Lung (tissue), 16 donors: ENCODE data around the gene ATP1A1. TPM values are rescaled to one million over a fixed set of nuclear protein-coding genes. Genes with fewer than 3 reads are reported as not detected.

Experiments
- ATAC-seq: fragments of 200-7000 bp; cut with Tn5 transposase; one replicate; pipeline ENCODE4 v1.9.1; 2020; ENCODE audit warnings: moderate number of reproducible peaks; ENCODE audit not compliant: insufficient read depth, low FRiP score
- DNase-seq, 3 donors: peaks; one replicate each; pipeline ENCODE4 v3.0.0-alpha.2; 2013 to 2017
- H3K27ac ChIP-seq, 2 donors: one replicate each; pipeline ENCODE4 v1.5.1; 2013; ENCODE audit warnings: mild to moderate bottlenecking in 2 of 2, moderate library complexity in 2 of 2, control low read depth in 1 of 2, inconsistent platforms in 1 of 2, low read depth in 1 of 2, low read length in 1 of 2
- H3K27me3 ChIP-seq, 3 donors: one replicate each; pipeline ENCODE4 v1.5.1; 2013; ENCODE audit warnings: low read length in 2 of 3; ENCODE audit not compliant: control insufficient read depth in 3 of 3, insufficient read depth in 3 of 3
- H3K36me3 ChIP-seq, 4 donors: one replicate each; pipeline ENCODE4 v1.5.1; 2013; ENCODE audit warnings: low read length in 4 of 4, mild to moderate bottlenecking in 1 of 4, moderate library complexity in 1 of 4; ENCODE audit not compliant: control insufficient read depth in 4 of 4, insufficient read depth in 4 of 4
- H3K4me1 ChIP-seq, 5 donors: one replicate each; pipeline ENCODE4 v1.5.1; 2013; ENCODE audit warnings: low read length in 5 of 5, mild to moderate bottlenecking in 2 of 5, moderate library complexity in 1 of 5; ENCODE audit not compliant: control insufficient read depth in 5 of 5, insufficient read depth in 5 of 5
- H3K4me3 ChIP-seq: one replicate; pipeline ENCODE4 v1.5.1; 2013; ENCODE audit warnings: mild to moderate bottlenecking, control low read depth, moderate library complexity
- H3K9ac ChIP-seq, 2 donors: one replicate each; pipeline ENCODE4 v1.5.1; 2013; ENCODE audit warnings: low read length in 2 of 2, control low read depth in 1 of 2; ENCODE audit not compliant: insufficient read depth in 1 of 2
- H3K9me3 ChIP-seq, 4 donors: one replicate each; pipeline ENCODE4 v1.5.1; 2013; ENCODE audit warnings: low read length in 3 of 4, mild to moderate bottlenecking in 1 of 4, moderate library complexity in 1 of 4; ENCODE audit not compliant: control insufficient read depth in 4 of 4, insufficient read depth in 3 of 4
- WGBS, 2 donors: extraction: QIAGEN DNeasy Blood & Tissue Kit; methylation state at CpG; one replicate each; pipeline ENCODE4 v1.1.7; 2013; 5-methylcytosine and 5-hydroxymethylcytosine counted together
- long read RNA-seq, 5 donors: transcript quantifications; one replicate each; lab custom pipeline, GENCODE V29; 2026
- polyA plus RNA-seq, 2 donors: library from polyadenylated mRNA; stranded (reverse); fragments of 200-250 nt; gene quantifications; one replicate each; pipeline ENCODE4 v1.2.1, GENCODE V29; 2013
- total RNA-seq, 2 donors: library from RNA; depleted of rRNA in 1 of 2; stranded (reverse); fragments of >200 nt in 1 of 2; gene quantifications; one replicate each; pipeline ENCODE4 v1.2.1, GENCODE V29; 2014 to 2021
- TF ChIP-seq, protein P1 (sequence below): IDR thresholded peaks from 2 replicates; pipeline ENCODE4 v1.5.1; 2012; ENCODE audit warnings: mild to moderate bottlenecking; ENCODE audit errors: control extremely low read depth, extremely low read depth
- donor health status: control.
- donor health status: control.
- donor health status: Bipolar disorder and iron deficiency.
- donor health status: healthy.
- donor health status: DM: yes; HTN: yes; CAD: no.

Gene ATP1A1
- 100 to 1,000 TPM; 561 to 715 TPM for total RNA-seq
- 100 to 1,000 TPM; 320 to 663 TPM for polyA plus RNA-seq
- long read RNA-seq, donor 1, transcript ATP1A1-201 (23 exons, 3,654 nt): major isoform, 49 of 117 reads
- long read RNA-seq, donor 1, partial matches to known transcripts: 68 of 117 reads
- long read RNA-seq, donor 1, other reads (novel, unspliced or antisense): 0 of 117 reads
- long read RNA-seq, donor 2, partial matches to known transcripts: 41 of 44 reads
- long read RNA-seq, donor 2, other reads (novel, unspliced or antisense): 0 of 44 reads
- long read RNA-seq, donor 3, transcript ATP1A1-201 (23 exons, 3,654 nt): major isoform, 17 of 68 reads
- long read RNA-seq, donor 3, partial matches to known transcripts: 51 of 68 reads
- long read RNA-seq, donor 3, other reads (novel, unspliced or antisense): 0 of 68 reads
- long read RNA-seq, donor 4, partial matches to known transcripts: 12 of 13 reads
- long read RNA-seq, donor 4, other reads (novel, unspliced or antisense): 0 of 13 reads
- long read RNA-seq, donor 5, transcript ATP1A1-201 (23 exons, 3,654 nt): major isoform, 33 of 85 reads
- long read RNA-seq, donor 5, partial matches to known transcripts: 46 of 85 reads
- long read RNA-seq, donor 5, other reads (novel, unspliced or antisense): 5 of 85 reads

DNA sequence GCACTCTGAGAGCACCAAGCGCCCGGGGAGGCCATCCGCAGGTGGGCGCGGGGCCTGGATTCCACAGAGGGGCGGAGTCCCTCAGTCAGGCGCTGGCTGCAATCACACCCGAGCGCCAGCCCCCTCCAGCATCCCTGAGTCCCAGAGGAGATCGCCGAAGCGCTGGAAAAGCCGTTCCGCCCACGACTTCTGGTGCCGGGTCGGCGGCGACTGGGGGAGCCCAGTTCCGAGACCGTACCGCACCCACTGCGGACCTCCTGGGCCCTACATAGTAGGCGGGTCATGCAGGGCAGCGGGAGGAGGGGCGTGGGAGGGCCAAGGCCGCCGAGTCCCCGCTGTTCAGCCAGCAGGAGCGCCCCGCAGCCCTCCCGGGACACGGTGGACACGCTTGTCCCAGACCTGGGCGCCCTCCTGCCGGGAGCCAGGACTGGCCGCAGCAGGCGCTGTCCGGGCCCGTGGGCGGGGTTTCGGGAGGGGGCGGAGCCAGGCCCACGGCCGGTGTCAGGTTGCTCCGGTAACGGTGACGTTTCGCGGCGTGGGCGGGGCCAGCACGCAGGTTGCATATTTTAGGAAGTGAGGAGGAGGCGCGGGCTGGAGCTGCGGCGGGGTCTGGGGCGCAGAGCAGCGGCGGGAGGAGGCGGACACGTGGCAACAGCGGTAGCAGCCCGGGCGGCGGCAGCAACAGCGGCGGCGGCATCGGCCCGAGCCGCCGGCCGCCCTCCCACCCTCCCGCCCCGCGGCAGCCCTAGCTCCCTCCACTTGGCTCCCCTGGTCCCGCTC is at the start of gene ATP1A1:
ATP1A1 (plus strand) TSS at position 594 of the 780 bp plus-strand sequence. CDS start 268 bp downstream, outside the sequence.
- Histone ChIP-seq H3K36me3 (no peaks in the 10 kb centered on the region), H3K4me3 (peak within 1 kb of the TSS; percentile 94), H3K27ac (peak within 1 kb of the TSS; percentile 99 to 100), H3K27me3 (no peaks in the 10 kb centered on the region), H3K9me3 (no peaks in the 10 kb centered on the region), H3K4me1 (peaks cover 0 to 43% (median 16%) of the 10 kb centered on the region in 5 donors), H3K9ac (peak within 1 kb of the TSS; percentile 33 to 45)
- 0 to 1% methylated on average over 40 to 78 of the region's 78 CpGs for WGBS, 2 donors
- peak; percentile 92 to 96 (median 95) for DNase-seq
- TF ChIP-seq, protein P1, sequence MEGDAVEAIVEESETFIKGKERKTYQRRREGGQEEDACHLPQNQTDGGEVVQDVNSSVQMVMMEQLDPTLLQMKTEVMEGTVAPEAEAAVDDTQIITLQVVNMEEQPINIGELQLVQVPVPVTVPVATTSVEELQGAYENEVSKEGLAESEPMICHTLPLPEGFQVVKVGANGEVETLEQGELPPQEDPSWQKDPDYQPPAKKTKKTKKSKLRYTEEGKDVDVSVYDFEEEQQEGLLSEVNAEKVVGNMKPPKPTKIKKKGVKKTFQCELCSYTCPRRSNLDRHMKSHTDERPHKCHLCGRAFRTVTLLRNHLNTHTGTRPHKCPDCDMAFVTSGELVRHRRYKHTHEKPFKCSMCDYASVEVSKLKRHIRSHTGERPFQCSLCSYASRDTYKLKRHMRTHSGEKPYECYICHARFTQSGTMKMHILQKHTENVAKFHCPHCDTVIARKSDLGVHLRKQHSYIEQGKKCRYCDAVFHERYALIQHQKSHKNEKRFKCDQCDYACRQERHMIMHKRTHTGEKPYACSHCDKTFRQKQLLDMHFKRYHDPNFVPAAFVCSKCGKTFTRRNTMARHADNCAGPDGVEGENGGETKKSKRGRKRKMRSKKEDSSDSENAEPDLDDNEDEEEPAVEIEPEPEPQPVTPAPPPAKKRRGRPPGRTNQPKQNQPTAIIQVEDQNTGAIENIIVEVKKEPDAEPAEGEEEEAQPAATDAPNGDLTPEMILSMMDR: no peak
- peak; percentile 86 for ATAC-seq

DNA sequence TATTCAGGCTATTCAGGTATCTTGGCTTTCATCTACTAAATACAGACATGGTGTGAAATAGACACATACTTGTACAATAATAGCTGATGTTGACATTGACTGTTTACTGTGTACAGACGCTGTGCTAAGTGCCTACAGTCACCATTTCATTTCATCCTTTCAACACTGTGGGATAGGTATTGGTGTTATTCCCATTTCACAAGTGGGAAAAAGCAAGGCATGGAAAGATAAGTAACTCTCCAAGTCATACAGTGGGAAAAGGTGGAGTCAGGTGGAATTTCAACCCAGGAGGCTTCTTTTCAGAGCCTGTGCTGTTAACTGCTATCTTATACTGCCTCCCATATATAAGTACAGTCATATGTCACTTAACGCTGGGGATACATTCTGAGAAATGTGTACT is 49.6 kb upstream of the ATP1A1 start:
- no peak for DNase-seq
- Histone ChIP-seq H3K4me1 (peaks cover 0 to 14% (median 7%) of the 10 kb centered on the region in 5 donors), H3K36me3 (no peaks in the 10 kb centered on the region), H3K9ac (no peak overlapping the region), H3K27ac (no peak overlapping the region), H3K9me3 (no peaks in the 10 kb centered on the region), H3K27me3 (peaks cover 0 to 3% (median 2%) of the 10 kb centered on the region in 3 donors), H3K4me3 (no peak overlapping the region)
- TF ChIP-seq, protein P1: no peak
- 68 to 76% methylated on average over 2 of the region's 2 CpGs for WGBS, 2 donors
- no peak for ATAC-seq

DNA sequence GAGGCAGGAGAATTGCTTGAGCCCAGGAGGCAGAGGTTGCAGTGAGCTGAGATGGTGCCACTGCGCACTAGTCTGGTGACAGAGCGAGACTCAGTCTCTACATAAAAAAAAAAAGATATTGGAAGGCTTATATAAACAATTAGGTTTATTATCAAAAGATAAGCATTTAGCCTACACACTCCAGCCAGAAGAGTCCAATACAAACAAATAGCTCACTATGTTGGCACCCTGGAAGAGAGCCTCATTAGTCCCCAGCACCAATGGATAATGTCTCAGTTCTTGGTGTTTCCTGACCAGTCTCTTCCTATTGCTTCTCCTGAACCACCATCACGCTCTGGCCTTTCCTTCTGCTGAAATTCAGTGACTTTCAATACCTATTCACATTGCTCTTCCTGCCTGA is 48.6 kb upstream of the ATP1A1 start:
- 84 to 98% methylated on average over 3 of the region's 3 CpGs for WGBS, 2 donors
- H3K4me1 ChIP-seq: peaks cover 0 to 5% (median 2%) of the 10 kb centered on the region in 5 donors
- H3K27me3 ChIP-seq: peaks cover 0 to 3% (median 2%) of the 10 kb centered on the region in 3 donors
- ATAC-seq (no peak), DNase-seq (no peak)
- H3K27ac ChIP-seq: no peak overlapping the region
- no peak overlapping the region for H3K4me3 ChIP-seq
- no peaks in the 10 kb centered on the region for H3K9me3 ChIP-seq
- no peak overlapping the region for H3K9ac ChIP-seq
- TF ChIP-seq, protein P1: no peak
- H3K36me3 ChIP-seq: no peaks in the 10 kb centered on the region
